HG03442 (cell line): ENCODE results near the gene SH2D3C.
"Not testable (repeated sequence)": the region's sequence is repeated elsewhere in the genome, so short reads cannot be mapped to it uniquely, and the experiment has no call there.

Experiments
- ATAC-seq: cut with Tn5 transposase; IDR thresholded peaks from one replicate; pipeline ENCODE4 v1.9.1; 2021; ENCODE audit warnings: mild to moderate bottlenecking, moderate library complexity; ENCODE audit not compliant: unreplicated experiment

The SH2D3C gene

GRCh38 chr9:127785933-127786772 is 7.7 kb upstream of the SH2D3C start, which contains the start of gene CDK9:
Gene CDK9, plus strand, starts transcription at chr9:127786034. Its CDS starts 115 bp downstream, at chr9:127786149.
- ATAC-seq, result peak; percentile 58

GRCh38 chr9:127785023-127785932 is 6.8 kb upstream of the SH2D3C start:
- ATAC-seq, result peak; percentile 43

GRCh38 chr9:127783111-127784008 is 4.9 kb upstream of the SH2D3C start:
- ATAC-seq, result no peak

- ATAC-seq, result no peak
Measured at GRCh38 chr9:127781806-127782205, 3.3 kb upstream of the SH2D3C start.

- ATAC-seq, result not testable (repeated sequence)
Measured at GRCh38 chr9:127780909-127781308, 2.4 kb upstream of the SH2D3C start.

DNA sequence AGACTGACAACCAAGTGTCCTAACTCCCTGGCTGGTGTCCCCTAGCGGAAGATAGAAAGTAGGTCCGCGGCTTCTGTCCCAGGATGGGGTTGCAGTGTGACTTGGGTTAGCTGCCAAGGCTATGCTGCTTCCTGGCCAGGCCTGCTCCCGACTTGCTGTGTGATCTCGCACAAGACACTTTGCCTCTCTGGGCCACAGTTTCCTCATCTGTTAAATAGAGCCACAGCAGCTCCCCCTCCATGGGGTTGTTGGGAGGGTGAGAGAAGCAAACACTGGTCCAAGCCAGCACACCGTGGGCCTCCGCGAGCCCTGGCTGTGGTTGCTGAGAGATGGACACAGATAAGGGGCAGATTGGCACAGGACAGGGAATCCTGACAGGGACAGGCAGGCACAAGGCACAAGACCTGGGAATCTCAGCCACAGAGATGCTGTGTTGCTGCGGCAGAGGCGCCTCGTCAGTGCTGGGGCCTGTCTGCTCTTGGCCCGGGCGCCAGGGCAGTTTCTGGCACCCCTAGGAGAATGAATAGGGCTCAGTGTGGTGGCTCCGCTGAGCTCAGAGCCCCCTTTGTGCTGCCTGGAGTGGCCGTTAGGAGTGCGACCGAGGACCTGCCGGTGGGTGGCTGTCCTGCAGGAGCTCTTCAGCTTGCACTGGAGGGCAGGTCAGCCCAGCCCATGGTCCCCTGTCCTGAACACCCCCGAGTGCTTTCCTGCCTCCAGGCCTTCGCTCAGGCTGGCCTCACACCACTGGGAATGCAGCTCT is 1.8 kb upstream of the SH2D3C start:
- no peak for ATAC-seq

- ATAC-seq, result peak; percentile 33
Measured at GRCh38 chr9:127779136-127779981, 893 bp upstream of the SH2D3C start.

- no peak for ATAC-seq
Measured at GRCh38 chr9:127777368-127777980, 992 bp downstream of the SH2D3C start.

DNA sequence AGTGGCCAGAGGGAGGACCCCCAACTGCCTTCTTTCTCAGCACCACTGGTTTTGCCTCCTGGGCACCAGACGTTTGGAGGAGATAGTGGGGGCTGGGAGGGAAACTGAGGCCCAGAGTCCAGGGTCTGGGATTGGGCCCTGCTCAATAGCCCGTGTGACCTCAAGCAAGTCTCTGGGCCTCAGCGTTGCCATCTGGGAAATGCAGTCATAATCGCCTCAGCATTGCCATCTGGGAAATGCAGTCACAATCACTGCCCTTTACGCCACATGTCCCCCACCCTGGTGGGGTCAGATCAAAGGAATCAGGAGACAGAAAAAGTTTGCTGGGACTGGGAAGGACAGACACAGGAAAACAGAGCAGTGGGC is 1.6 kb downstream of the SH2D3C start:
- ATAC-seq, result no peak

- no peak for ATAC-seq
Measured at GRCh38 chr9:127776195-127776923, 2.1 kb downstream of the SH2D3C start.

- no peak for ATAC-seq
Measured at GRCh38 chr9:127773981-127774380, 4.5 kb downstream of the SH2D3C start.

DNA sequence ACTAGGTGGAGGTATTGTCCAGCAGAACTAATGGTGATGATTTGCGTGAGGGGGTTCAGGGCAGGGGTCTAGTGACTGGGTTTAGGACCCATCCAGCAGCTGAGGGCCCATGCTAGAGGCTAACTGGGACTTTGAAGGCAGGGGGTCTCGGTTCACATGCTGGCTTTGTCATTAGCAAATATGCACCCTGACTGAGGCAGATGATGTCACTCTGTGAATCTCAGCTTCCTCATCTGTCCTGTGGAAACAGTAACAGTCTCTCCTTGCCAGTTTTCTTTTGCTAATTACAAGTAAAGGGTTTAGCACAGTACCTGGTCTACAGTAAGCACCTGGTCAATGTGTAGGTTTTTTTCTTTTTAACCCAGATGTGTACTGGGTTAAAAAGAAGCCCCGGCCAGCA is 5.2 kb downstream of the SH2D3C start:
- ATAC-seq, result no peak

DNA sequence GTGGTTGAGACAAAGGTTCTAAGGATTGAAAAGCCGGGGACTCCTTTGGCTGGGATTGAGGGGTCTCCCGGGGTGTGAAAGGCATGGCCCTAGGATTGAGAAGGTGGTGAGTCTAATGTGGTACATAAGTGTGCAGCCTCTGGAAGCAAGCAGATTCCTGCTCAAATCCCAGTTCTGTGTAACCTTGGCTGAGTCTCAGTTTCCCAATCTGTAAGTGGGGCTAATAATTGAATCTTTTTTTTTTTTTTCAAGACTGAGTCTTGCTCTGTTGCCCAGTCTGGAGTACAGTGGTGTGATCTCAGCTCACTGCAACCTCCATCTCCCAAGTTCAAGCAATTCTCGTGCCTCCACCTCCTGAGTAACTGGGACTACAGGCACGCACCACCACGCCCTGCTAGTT is 5.9 kb downstream of the SH2D3C start:
- ATAC-seq, result no peak

DNA sequence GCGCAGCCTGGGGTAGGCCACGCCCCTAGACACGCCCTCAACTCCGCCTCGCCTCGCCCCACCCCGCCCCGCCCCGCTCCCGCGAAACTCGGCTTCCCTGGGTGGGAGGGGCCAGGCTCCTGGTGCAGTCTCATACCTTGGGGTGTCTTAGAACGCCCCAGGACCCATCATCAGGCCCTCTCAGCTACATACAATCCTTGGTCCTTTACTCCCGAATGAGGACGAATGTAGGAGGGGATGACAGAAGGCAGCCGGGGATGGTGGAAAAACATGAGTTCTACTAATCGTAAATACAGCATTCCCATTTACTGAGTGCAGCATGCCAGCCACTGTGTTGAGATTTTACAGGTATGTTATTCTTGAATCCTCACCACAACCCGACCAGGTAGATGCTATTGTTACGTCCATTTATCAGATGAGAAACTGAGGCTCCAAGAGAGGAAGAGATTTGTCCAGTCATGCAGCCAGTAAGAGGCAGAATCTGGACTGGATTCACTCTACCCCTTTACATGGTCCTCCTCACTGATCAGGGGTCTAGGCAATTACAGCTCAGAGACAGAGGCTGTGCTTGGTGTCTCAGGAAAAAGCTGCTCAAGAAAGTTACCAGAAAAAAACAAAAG is 6.8 kb downstream of the SH2D3C start:
- no peak for ATAC-seq

DNA sequence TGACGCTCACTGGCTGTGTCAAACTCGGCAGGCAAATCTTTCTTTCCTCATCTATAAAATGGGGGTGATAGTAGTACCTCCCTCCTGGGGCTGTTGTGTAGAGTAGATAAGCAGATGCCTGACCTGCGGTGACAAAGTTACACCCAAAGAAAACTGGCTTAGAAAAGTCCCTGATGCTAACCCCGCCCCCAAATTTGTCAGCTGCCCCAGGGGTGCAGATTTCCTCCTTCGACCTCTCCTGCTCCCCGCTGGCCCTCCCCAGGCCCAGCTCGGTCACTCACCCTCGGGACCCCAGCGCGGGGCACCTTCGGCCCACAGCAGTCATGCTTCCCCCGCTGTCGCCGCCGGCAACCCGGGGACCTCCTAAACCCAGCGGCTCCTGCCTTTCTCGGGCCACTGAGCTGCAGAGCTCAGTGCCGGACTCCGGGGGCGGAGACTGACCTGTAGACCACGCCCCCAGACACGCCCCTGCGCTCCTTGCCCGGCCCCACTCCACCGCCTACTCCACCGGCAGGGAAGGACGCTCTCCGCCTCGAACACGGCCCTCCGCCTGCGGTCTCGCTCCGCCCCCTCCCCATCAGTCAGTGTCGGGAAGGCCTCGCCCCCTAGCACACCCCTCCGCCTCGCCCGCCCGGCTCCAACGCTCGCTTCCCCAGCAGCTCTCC is 7.4 kb downstream of the SH2D3C start:
- ATAC-seq, result peak; percentile 85

DNA sequence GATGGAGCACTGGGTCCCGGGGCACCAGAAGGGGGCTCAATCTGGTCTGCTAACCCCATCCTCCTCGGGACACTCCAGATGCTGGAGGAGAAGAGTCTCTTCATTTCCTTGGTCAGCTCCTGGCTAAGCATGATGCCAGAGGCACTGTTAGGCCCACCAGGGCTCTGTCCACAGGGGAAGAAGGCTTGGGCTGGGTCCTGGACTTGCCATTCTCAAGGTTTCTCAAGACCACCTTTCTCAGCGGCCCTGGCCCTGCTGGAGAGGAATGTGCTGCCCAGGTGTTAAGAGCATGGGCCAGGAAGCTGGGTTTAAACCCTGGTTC is 7.9 kb downstream of the SH2D3C start:
- no peak for ATAC-seq

DNA sequence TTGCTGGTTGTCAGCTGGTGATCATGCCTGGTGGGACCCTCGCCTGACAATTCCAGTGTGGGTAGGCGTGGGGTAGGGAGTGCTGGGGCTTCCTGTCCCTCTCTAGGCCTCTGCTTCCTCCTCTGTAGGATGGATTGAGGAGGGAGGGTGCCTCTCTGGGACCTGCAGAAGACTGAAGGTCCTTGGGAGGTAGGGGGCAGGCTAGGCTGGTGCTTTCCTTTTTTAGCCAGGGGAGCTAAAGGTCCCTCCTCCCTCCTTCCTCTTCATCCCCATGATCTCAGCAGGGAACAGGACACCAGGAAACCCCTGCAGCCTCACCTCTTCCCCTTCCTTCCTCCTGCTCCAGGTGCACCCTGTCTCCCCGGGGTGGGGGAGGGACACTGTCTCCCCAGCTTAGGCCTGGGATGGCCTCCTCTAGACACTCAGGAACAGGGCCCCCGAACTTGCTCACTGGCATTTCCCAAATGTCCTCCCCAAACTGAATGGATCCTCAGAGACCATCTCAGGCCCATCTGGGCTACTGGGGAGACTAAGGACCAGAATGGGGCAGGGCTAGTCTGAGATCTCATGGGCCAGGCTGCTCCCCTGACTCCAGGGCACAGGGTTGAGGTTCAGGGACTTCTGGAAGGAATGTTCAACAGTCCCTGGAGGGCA is 8.4 kb downstream of the SH2D3C start:
- no peak for ATAC-seq
